Stimulated activated CD4-positive, alpha-beta T cell treated with anti-CD3 and anti-CD28 coated beads, Interleukin-4, amount 100 ng/mL, for 48 hours (primary cell): ENCODE results near the gene RAB27B.
"Not testable (repeated sequence)": the region's sequence is repeated elsewhere in the genome, so short reads cannot be mapped to it uniquely, and the experiment has no call there.

Experiments used
- DNase-seq, 2 donors: peaks; one replicate each; pipeline ENCODE4 v3.0.0-alpha.2; 2020; ENCODE audit warnings: low read depth in 2 of 2

Gene RAB27B, protein sequence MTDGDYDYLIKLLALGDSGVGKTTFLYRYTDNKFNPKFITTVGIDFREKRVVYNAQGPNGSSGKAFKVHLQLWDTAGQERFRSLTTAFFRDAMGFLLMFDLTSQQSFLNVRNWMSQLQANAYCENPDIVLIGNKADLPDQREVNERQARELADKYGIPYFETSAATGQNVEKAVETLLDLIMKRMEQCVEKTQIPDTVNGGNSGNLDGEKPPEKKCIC

DNA sequence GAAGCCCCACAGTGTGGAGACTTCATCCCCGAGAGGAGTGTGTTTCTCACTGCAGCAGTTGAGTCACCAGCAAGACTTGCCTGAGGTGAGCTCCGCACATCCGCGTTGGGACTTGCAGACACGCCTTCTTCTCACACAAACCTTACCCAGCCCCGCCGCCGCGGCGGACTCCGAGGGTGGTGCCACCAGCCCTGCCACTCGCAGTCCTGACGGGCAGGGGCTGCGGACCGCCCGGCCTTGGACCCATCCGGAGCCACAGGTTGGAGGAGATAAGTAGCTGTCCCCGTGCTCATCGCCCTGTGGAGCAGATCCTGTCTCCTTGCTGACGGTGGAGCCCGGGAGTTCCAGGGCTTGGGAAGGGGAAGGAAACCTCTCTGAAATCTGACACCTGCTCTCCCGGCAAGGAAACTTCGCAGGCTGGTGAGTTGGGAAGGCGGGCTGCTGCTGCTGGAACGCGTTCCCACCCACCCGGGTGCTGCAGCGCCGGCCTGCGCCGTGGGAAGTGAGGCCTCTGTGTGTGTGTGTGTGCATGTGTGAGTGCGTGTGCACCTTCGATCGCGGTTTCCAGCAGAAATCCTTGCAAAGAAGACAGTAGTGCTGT lies at the start of gene RAB27B:
Gene RAB27B (plus strand): TSS at position 197 of the 601 bp plus-strand sequence. CDS start 49,109 bp downstream, outside the sequence.
- peak; percentile 62 for DNase-seq

DNA sequence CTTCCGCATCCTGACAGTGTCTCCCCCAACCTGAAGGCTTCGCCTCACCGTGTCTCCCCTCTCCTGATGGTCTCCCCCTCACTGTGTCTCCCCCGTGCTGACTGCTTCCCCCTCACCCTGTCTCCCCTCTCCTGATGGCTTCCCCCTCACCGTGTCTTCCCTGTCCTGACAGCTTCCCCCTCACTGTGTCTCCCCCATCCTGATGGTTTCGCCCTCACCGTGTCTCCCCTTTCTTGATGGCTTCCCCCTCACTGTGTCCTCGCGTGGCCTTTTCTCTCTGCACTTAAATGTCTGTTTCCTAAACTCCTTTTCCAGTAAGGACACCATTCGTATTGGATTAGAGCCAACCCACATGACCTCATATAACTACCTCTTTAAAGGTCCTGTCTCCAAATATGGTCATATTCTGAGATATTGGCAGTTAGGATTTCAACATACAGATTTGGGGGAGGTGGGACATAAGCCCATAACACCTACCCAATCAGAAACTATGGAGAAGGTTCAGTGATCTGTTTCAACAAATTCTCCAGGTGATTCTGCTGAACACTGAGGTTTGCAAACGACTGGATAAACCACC lies 47.9 kb upstream of the RAB27B start:
- DNase-seq: no peak

DNA sequence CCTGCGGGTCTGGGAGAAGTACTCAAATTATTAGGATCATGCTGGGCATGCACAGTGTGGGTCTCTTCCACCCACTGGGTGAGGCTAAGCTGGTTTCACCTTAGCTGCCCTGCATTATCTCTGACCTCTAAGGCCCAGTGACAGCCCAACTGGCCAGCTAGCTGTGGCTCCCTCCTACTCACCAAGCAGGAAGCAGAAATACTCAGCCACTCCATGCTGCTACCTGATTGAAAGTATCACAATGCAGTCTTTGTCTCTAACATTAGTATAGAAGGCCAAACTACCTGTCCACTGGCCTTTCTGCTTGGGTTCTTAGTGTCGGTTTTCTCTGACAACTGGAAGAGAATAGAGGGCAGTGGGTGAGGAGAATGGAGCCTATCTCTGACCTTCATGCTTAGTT lies 47.3 kb upstream of the RAB27B start:
- DNase-seq: no peak

DNA sequence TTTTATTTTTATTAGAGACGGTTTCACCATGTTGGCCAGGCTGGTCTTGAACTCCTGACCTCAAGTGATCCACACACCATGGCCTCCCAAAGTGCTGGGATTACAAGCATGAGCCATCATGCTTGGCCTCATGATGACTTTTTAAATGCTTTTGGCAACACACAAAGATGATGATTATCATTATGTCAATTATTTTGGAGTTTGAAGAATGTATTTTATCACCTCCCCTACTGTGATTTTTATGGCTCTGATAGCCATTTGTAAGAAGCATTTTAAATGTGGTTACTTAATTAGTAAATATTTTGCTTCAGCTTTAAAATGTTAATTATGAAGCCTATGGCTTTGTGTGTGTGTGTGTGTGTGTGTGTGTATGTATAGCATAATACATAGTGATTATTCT lies 45.1 kb upstream of the RAB27B start:
- DNase-seq: no peak

DNA sequence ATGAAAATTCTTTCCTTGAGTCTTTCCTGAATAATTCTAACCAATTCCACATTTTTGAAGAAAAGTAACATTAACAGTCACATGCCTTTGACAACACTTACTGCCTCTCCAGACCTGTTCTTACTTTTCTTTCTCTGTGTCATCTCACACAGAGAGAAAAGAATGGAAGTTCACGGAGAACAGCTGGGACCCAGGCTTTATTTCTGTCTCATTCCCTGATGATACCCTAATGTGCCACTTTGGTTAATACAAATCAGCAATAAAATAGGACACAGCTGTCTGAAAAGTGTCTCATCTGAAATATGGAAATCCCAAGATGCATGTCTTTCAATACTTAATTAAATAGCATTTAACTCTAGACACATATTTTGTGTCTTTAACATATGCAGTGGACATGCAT lies 42.1 kb upstream of the RAB27B start:
- DNase-seq: no peak

DNA sequence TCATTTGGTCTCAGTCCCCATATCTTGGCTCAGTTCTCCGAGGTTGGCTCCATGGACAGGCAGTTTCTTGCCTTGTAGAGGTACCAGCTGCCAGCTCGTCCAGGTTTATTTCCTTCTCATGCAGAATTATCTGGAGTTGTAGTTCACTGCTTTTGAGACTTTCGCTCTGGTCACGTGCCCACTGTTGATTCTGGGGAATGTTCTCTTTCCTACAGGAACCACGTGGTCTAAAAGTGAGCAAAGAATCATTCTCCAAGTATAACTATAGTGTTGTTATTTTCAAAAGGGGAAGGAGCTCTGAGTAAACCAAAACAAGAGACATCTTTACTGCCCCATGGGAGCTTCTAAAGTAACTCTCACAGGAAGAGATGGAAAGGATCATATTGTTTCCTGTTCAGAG lies 41.2 kb upstream of the RAB27B start:
- DNase-seq: no peak

DNA sequence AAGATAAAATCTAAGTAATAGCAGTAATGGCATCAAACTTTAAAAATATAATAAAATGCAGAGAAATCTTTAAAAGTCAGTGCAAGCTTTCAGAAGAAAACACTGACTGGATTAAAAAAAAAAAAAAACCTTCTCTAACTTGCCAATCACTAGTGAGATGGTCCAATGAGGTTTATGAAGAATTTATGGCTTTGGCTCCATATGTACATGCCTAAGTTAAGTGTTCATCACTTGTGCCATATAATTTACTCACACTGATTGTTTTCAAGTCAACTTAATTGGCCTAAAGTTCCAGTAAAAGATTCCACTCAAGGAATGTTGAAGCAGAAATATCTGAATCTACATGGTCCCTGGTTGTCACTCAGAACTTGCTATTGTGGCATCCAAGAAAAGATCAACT lies 40.7 kb upstream of the RAB27B start:
- DNase-seq: no peak

DNA sequence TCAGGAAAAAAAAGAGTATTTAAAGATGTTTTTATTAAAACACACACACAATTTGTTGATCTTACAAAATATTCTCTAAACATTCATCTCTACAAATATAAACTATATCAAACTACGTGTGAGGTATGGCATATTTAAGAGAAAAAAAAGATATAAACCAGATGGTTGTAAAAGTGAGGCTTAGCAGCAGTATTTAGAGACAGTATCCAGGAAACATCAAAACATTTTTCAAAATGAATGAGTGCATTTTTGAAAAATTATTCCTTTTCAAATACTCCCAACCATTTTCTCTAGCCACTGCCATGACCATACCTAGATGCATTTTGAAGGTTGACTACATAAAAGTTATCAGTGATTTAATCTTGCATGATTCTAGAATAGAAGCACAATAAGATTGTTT lies 38.2 kb upstream of the RAB27B start:
- no peak for DNase-seq

DNA sequence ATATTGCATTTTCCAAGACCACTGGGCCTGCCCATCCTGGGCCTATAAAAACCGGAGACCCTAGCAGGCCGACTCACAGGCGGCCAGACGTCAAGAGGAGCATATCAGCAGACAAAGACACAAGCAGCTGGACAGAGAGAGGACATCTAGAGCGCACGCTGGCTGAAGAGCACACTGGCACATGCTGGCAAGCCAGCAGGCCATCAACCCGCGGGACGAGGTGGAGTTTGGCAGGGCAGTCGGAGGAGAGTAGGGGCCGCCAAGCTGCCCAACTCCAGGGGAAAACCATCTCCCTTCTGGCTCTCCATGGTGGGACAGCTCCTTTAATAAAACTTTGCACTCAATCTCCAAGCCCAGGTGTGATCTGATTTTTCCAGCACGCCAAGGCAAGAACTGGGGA lies 36.6 kb upstream of the RAB27B start:
- no peak for DNase-seq

DNA sequence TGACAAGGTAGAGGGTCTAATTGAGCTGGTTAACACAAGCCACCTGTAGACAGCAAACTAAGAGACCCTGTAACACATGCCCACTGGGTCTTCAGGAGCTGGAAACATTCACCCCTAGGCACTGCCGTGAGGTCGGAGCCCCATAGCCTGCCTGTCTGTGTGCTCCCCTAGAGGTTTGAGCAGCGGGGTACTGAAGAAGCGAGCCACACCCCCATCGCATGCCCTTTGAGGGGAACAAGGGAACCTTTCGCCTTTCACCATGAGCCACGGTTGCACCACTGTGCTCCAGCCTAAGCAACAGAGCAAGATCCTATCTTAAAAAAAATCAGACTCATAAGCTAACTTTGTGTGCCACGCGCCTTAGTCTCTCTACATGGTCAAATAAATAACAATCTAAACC lies 36.2 kb upstream of the RAB27B start:
- DNase-seq: no peak

DNA sequence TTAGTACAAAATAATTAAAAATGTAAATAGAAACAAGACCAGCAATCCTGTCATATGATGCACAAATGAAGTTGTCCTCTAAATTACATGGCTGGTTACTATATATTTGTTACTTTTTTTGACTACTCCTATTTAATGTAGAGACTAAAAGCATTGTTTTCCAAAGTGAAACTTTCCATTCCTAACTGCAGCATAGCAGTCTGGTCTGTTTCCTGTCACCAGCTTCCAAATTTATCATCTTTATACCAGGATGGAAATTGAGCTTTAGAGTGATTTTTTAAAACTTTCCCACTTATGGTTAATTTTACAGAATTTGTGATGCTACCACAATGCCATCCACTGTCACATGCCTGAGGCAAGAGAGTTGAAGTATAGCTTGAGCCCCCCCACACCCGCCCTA lies 33.5 kb upstream of the RAB27B start:
- DNase-seq: no peak

DNA sequence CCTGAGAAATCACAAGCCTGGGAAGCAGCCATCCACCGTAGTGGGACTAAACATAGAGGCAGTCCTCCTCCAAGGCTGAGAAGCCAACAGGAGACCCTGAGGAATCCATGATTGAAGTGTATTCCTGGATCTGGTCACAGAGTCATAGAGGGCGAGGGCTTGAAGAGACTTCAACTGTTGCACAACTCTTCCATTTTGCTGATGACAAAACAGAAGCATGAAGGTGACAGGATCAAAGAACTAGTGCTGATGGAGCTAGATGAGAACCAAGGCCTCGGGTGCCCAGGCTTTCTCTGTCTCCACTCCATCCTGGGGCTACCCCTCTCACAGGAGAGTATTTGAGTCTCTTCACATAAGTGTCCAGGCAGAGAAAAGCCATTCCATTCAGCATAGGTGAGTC lies 30.1 kb upstream of the RAB27B start:
- DNase-seq: no peak

DNA sequence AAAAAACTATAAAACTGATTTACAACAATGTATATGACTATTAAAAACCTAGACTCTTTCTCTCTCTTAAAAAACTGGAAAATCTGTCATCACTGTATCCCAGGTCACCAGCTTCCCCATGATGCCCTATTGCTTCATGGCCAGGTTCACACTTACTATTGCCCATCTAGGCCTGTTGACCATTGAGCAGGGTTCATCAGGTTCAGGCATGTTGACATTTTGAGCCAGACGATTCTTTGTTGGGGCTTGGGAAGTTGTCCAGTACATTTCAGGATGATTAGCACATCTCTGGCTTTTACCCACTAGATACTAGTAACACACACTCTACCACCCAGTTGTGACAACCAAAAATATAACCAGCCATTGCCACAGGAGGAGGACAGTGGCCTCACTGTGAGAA lies 26.9 kb upstream of the RAB27B start:
- DNase-seq: no peak

DNA sequence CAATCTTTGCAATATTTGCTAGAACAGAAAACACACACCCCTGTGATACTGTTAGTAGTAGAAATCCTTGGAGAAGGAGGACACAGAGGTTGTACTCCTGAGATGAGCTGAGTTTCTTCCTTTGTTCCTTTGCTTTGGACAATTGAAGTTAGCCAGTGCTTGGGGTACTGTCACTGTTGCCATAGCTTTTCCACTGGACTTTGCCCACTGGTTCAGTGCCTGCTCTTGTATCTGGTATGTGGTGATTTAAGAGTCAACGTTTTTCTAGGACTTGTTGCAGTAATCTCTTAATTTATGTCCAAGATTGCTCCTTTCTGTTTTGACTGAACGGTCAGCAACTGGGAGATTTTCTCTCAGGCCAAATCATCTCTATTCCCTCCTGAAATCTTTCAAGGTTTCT lies 26.1 kb upstream of the RAB27B start:
- no peak for DNase-seq

DNA sequence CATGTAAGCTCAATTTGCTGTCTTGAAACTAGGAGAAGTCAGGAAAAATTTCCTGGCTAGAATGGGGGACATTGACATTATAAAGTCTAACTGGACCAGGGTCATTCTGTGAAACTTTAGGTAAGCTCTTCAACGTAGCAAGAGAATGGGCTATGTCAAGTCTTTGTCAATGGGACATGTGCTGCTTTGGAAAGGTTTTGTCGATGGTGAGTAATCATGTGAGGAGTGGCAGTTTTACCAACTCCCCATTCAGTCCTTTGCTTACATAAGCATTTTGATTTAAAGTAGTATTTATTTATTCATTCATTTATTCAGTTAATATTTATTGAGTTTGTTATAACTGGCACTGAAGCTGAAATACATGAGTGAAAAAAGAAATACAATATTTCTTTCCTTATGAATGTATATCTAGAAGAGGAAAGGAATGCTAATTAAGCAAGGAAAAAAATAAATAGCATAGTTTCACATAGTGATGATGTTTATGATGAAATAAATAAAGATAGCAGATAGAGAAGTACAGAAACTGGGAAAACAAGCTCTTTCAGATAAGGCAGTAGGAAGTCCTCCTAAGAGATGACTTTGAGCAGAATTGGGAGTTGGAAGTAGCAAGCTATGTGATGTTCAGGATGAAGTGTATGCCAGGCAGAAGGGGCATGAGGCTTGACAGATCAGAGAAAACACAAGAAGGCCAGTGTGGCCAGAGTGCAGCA lies 25.4 kb upstream of the RAB27B start:
- DNase-seq: no peak

DNA sequence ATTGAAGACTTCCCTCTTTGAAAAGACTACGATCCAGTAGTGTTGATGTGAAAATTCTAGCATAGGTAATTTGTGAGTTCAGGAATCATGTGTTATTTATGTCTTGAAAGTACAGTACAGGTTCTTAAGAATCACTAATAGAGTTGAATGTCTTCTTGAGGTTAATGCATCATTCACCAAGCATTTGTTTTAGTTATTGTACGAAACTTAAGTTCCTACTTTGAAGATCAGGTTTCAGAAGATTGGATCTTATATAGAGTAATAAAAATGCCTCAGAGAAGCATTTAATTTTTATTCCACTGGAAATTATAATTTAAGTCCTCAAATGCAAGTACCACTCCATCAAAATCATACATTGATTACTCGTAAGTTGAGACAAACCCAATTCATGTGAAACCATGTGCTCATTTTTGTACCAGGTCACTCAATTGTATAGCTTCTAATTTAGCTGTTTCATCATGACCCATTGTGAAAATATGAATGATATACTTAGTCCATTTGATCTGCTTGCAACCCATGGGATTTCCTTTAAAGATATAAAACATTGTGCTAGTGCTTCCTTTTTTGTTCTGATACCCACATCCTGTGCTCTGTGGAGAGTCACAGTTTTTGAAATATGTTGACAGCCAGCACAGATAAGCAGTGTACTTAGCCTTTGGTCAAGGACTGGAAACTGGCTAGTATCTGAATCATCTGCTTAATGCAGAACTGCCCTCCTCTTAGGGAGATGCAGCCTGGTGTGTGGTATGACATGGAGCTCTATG lies 22.5 kb upstream of the RAB27B start:
- no peak for DNase-seq

DNA sequence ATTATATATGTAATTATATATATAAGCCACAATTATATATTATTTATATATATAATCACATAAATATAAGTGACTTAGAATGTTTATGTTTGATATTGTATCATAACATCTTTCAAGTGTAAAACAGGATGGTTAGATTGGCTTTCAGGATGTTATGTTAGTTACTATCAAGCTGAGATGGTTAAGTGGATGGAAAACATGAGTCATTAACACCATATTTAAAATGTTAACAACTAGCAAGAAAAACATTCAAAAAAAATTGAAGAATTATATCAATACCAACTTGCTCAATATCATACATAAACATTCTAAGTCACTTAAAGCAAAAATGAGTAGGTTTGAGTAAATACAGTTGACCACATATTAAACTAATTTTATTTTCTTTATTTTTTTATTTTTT lies 21.8 kb upstream of the RAB27B start:
- DNase-seq: no peak

DNA sequence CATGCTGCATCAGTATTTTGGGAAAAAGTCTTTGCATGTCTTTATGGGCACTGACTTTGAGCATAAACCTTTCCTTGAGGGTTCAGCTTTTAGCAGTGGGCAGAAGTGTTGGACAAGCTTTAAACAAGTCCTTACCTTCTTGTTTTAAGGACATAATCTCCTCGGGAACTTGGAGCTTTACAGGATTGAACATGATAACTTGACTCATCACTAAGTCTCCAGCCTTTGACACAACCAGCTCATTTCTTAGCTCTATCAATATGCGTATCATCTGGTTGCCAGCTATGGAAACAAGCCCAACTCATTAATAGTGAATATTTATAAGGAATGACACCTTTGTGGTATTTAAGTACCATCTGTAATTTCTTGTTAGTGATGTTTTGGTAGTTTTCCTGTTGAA lies 21.0 kb upstream of the RAB27B start:
- DNase-seq: no peak

DNA sequence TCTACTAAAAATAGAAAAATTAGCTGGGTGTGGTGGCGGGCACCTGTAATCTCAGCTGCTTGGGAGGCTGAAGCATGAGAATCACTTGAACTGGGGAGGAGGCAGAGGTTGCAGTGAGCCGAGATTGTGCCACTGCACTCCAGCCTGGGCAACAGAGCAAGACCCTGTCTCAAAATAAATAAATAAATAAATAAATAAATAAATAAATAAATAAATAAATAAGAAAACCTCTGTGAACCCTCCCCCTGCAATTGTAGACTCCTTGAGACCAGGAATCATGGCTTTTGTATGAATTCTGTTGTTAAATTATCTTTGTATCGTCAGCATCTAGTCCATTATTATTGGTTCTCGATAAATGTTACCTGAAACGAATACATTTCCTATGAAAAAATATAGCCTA lies 17.6 kb upstream of the RAB27B start:
- DNase-seq: not testable (repeated sequence)

DNA sequence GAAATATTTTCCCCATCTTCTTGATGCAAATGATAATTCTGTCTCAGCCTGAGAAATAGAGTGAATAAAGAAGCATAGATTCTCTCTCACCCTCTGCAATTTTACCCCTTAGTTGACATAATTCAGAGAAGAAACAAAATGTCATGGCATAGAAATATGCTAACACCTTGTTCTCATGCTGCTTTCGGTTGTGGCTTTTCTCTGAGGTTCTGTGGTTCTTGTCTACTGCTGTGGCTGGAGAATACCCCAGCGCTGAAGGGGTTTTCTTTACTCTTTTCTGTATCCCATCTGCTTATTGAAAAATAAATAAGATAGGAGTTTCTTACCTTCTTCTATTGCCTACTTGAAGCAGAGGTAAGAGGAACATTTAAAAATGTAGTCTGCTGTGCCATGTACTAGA lies 15.4 kb upstream of the RAB27B start:
- no peak for DNase-seq

DNA sequence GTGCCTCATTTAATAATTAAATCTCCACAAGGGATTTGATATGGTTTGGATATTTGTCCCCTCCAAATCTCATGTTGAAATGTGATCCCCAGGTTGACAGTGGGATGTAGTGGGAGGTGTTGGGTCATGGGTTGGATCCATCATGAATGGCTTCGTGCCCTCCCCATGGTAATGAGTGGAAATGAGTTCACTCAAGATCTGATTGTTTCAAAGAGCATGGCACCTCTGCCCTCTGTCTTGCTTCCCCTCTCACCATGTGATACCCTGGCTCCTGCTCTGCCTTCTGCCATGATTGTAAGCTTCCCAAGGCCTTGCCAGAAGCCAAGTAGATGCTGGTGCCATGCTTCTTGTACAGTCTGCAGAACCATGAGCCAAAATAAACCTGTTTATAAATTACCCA lies 15.0 kb upstream of the RAB27B start:
- no peak for DNase-seq

DNA sequence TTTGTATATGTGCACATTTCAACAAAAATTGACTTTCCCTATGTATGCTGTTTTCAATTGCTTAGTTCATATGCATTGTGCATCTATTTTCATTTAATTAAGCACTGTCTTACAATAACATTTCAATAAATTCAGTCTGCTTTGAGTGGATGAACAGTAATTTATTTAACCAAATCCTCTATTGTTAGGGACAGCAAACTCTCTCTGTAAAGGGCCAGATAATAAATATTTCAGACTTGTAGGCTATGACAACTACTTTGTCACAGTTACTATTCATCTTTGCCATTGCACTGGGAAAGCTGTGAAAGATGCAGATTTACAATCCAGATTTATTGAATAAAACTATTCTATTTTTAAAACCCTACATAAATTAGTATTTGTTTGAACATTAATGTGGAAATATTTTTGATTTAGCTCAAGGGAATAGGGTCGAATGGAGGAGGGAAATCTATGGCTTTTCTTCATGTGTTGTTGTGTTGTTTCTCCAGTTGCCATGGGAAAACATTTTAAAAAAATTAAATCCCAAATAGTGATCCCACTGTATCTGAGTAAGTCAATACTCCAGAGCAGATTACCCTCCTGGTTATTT lies 14.2 kb upstream of the RAB27B start:
- DNase-seq: no peak
